GM21447 (cell line): ENCODE data around the gene MRPL24.

Experiments
- ATAC-seq: cut with Tn5 transposase; IDR thresholded peaks from one replicate; pipeline ENCODE4 v1.9.1; 2021; ENCODE audit not compliant: unreplicated experiment

MRPL24 gene

DNA sequence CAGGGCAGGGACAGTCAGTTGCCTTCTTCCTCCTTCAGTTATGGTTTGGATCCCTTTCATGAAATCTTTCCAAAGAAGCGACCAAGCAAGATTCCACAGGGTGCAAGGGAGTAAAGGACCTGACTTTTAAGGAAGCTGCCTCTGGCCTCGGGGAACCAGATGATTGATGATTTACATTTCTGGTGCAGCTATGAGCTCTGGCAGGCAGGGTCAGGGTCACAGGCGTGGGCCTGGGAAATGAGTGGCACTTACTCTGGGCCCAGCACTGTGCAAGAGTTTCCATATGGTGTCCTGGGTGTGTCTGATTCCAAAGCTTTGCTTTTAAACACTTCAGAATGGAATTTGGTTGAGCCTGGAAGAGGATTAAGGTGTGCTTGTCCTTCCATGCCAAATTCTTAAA is 28.3 kb downstream of the MRPL24 start:
- no peak for ATAC-seq

DNA sequence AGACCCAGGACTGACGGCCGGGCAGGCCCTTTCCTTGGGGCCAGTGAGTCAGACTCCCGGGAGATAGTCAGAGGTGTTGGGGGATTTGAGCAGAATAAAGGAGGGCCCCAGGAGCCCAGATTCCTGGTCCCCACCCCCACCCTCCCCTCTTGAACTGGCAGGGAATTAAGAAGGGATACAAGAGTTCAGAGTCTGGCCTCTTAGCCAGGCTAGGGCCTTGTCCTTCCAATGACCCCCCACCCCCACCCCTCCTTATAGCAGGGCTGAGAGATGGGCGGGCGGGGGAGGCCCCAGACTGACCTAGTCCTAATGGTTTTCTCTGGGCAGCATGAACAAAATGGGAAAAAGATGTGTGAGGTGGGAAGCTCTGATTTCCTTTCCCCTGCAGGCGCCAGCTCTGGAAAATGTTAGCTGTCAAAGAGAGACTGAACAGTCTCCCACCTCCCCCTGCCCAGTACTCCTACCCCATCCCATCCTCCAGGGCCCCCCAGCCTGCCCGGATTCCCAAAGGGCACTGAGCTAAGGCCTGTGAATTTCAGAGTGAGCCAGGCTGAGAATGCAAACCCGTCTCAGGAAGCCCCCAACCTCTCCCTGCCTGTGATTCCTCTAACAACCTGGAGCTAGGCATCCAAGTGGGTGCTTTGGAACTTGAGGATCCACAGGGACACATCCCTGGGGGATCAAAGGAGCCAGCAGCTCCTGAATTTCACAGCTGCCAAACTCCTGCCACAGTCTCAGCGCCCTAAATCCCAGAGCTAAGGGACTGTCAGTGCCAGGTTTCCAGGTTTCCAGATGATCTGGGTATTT is 29.7 kb downstream of the MRPL24 start:
- ATAC-seq = no peak

DNA sequence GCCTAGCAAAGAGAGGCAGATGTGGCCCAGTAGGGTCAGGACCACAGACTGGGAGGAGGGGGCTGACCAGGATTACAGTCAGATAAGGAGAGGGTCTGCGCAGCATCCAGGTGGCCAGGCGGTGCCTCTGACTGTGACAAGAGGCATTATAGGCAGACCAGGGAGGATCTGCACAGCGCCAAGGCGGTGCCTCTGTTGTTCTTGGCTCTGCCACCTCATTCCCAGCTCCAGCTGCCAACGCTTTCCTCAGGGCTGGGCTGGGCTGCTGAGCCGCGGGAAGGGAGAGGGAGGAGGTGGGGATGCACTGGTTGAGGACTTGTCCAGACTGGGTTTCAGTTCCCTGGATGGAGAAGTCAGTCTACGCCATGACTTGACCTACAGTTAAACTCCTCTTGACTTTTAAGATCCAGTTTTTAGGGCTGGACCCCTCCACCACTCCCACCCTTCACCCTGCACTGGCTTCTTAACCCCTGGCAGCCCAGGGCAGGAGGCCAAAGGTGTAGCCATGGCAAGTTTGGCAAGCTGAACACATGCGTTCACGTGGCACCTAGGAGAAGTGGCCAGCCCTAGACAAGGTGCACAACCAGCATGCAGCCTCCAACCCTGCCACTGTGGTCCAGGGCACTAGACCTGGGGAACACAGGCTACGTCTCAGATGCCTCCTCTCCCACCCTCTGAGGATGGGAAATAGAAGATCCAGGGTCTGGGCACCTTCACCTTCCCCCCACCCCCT is 31.0 kb downstream of the MRPL24 start:
- ATAC-seq = no peak

DNA sequence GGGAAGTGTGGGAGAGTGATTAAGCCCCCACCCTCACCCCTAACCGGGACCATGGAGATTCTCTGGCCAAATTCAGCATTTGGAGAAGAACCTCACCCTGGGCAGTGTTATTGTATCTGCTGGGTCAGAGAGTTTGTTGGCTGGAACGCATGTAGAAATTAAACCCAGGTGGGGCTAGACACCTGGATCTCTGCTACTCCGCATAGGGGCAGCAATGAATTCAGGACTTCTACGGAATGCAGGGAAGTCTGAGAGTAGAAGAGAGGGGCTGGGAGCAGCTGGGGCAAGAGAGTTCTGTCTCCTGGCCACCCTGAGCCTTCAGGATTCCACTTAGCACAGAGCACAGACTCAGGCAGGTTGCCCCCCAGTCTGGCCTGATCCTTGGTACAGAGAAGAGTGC is 31.9 kb downstream of the MRPL24 start:
- no peak for ATAC-seq

DNA sequence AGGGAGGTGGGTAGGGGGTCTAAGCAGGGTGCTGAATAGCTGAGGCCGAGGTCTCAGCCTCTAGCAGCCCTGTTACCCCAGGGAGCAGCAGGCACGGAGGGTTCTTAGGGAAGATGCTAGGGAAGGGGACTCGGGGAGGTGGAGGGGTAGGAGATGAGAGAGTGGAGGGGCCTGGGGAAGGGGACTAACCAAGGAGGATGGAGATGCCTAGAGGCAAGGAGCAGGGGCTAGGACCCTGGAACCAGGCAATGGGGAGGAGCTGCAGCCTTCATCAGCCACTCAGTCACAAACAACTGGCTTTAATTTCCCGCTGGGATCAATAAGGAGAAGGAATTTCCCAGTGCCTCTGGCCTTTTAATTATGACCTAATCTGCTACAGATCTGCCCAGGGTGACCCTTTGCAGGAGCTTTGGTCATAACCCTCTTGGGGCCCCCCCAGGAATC is 32.6 kb downstream of the MRPL24 start:
- no peak for ATAC-seq

DNA sequence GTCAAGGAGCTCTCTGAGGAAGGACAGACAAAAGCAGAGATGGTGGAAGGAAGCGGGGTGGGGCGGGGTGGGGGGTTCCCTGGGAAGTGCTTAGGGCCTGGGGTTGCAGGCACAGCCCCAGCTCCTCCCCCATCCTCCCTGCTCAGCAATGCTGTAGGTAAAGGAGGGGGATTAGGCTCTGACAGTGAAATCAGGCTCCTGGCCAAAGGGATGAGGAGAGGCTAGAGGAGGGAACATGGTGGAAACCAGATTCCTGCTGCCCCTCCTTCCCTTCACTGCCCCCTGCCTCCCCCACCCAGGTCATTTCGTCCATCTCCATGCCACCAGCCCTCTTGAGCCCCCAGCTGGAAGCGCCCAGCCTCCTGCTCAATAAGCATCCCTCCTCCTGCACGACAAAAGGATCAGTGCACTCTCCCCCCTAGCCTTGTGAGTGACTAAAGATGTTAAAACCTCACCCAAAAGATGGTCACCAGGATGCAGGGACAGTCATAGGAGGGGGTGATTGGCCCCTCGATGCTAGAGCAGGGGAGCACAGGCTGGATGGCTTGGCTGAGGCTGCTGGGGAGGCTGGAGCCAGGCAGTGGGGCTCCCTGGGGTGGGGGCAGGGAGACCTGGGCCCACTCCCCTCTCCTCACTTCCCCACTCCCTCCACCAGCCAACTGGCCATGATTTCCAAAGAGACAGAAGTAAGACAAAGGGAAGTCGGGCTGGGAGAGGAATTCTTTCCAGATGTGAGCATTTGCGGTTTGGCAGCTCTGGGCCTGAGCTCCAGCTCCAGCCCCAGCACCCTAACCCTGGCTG is 33.3 kb downstream of the MRPL24 start:
- ATAC-seq = no peak

DNA sequence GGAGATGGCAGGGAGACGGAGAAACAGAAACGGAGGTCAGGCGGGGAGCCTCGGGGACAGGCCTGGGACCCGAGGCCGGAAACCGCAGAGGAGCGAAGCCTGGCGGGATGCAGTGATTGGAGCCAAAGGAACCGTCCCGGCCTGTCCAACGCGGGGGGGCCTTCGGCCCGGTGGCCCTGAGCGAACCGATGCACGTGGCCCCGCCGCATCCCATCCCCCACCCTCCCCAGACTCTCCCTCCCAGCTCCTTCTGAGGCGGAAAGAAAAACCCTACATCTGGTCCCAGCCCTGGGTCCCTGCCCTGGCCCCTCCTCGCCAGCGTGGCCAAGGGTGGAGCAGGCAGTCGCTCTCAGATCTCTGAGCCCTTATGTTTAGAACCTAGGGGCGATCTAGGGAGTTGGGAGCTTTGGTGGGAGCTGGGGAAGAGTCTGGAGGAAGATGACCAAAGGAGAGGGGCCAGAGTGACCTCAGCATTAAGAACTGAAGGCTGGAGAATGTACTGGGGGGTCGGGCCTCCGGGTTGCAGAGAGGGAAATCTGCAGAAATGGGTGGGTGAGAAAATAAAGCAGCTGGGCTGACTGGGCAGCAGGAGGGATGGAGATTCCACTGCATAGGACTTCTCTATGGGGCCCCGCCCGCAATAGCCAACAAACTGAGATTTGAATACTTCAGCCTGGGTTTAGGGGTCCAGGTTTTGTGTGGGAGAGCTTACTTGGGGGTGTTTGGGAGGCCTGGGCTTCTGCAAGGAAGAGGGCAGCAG is 34.1 kb downstream of the MRPL24 start:
- ATAC-seq = no peak

DNA sequence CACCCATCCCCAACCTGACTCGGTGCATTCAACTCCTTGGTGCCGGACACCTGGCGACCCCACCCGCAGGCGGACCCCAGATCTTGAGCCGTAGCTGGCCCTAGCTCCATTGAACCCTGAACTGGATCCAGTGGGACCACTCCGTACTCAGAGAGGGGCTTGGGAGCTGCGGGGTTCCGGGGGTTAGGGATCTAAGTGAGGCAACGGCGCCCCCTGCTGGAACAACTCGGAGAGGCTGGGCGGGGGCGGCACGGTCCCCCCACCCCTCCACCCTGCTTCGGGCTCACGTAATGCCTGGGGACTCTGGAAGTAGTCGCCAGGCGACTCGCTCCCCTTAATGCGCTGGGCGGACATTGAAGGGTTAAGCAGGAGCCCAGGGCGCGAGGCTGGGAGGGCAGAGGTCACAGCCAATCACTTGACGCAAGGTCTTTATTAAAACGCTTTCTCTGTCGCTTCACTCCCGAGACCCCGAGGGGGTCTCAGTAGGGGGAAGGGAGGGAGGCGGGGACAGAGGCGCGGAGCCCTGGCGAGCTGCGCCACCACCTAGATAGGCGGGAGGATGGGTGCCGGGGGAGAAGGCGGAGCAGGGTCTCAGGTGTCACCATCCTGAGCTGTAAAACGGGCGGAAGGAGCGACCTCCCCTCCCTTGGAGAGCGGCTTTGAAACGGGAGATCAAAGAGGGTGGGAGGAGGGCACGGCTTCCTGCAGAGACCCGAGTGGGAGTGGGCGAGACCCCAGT is 34.8 kb downstream of the MRPL24 start:
- ATAC-seq = no peak

DNA sequence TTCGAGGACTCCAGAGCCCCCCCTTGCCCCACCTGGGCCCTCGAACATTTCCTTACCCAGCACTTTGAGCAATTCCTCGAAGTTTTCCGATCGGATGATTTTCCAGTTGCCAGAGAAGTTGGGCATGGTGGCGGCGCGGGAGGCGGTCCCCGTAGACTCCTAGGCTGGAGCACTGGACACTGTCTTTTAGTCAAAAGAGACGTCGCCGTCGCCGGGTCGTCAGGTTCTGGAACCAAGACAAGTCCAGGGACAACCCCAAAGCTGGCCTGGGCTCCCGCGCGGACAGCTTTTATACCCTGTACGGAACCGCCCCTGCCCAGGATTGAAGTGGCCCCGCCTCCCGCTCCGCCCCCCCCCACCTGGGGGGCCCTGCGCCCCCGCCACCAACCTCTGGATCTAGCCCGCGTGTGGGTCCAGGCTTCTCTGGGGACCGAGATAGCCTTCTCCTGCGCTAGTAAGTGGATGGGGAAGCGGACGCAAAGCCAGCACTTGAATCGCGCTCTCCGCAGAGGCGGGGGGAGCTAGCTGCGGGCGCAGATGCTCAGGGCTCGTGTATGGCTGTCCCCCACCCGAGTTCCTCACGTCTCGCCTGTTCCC is 35.5 kb downstream of the MRPL24 start, which contains the start of gene CRABP2:
Gene CRABP2 (minus strand): TSS at position 263 of the 597 bp plus-strand sequence. CDS start 137 bp downstream, at position 126.
- ATAC-seq = no peak

DNA sequence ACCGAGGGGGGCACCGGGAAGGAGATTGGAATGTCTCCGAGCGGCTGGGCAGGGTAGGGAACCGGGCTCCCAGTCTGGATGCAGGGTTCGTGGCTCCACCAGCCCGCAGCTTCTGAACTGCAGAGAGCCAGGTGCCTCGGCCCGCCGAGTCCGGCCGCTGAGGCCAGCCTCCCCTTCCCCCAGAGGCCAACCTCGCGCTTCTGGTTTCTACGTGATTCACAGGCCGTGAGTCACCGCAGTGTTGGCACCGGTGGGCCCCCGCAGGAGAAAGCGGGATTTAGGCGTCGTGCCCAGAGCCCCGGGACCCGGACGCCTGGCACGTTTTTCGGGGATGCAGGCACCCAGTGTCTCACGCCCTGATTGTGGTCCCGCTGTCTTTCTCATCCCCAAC is 36.0 kb downstream of the MRPL24 start:
- ATAC-seq = no peak

DNA sequence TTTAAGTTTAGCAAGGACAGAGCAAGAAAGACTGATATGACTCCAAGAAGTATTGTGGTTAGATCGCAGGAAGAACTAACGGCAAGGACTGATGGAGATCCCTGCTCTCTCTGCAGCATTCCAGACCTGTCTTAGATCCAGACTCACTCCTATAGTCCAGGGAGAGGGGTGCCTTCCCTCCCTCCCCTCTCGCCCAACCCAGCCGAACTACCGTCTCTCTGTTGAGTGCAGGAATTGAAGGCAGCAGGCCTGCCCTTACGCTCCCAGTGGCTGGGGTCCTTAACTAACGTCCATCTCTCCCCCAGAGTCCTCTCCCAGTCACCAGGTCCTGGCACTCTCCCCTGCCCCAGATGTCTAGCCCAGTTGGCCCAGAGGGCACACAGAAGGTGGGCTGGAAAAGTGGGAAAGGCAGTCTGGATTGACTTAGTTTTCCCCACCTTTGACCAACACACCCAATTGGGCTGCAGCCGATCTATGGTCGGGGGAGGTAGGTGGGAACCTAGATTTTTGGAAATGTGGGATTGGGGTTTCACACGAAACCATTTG is 36.6 kb downstream of the MRPL24 start:
- ATAC-seq = no peak

DNA sequence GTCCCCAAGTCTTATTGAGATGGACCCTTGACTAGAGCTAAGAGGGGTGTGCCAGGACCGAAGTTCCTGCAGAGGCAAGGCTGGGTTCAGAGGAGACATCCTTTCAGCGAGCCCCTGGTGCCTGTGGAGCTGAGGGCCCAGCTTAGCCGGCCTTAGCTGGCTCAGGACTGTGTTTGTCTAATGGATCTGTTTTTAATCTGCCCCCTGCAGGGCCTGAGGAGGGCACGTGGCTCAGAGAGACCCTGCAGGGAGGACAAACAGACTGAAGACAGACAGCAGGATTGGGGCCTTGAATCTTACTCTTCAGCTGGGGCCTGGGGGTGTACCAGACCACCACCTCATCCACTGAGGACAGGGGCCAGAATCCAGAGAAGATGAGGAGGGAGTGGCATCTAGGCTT is 37.1 kb downstream of the MRPL24 start:
- no peak for ATAC-seq

DNA sequence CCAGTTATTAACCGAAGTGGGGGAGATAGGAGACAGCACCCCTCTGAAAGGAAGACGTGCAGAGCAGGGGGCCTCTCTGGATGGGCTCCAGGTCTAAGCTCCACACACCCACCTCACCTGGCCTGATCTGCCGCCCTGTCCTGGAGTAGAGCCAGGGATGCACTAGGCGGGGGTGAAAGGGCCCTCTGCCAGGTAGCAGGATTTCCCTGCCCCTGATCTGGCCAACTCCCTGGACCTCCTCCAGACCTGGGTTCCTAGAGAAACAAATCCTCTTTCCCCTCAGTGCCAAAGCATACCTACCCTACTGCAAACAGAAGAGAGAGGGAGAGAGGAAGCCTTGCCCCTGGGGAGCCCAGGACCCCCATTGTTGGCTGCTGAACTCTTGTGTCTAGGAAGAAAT is 37.6 kb downstream of the MRPL24 start:
- ATAC-seq = no peak

DNA sequence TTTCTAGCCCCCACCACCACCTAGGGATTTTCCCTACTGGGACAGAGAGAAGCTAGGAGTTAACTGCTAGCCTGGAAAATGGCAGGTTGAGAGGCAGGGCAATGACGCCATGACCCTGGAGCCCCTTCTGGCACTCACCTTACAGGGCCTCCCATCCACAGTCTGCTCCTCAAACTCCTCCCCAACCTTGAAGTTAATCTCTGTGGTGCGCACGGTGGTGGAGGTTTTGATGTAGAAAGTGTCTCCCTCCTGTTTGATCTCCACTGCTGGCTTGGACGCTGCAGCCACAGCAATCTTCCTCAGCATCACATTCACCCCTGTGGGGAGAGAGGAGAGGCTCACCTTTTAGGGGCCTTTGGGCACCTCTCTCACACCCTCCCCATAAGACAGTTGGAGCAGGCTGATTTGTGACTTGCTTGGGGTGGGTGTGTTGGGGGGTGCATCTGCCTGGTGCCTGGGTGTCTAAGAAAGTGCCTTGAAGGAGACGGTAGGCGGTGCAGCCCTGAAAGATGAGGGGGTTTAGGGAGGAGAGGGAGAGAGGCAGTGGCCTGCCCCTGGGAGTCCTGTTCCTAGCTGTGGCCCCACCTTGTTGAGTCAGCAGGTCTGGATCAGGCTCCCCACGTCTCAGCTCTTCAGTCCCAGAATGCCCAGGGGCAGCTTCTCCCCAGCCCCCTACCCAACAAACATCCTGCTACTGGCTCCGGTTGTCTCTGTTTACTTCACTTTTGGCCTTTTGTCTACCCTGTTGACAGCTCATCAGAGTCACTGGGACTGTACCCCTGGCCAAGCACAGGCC is 40.0 kb downstream of the MRPL24 start:
- ATAC-seq = no peak

DNA sequence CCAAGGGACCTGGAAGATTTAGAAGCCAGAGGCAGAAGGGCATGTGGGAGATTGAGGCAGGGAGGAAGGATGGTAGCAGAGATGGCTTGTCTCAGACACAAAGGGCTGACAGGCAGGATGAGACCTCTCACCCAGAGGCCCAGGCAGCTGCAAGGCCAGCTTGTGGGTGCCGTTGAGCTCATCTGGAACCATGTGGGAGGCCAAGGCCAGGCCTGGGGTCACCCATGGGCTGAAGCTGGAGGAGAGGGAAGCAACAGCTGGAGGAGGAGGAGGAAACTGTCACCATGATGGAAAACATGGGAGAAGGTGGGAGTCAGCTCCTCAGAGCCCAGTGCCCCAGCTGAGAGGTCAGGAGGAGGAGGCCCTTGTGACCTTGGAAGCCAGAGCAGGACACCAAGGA is 41.9 kb downstream of the MRPL24 start:
- ATAC-seq = no peak

DNA sequence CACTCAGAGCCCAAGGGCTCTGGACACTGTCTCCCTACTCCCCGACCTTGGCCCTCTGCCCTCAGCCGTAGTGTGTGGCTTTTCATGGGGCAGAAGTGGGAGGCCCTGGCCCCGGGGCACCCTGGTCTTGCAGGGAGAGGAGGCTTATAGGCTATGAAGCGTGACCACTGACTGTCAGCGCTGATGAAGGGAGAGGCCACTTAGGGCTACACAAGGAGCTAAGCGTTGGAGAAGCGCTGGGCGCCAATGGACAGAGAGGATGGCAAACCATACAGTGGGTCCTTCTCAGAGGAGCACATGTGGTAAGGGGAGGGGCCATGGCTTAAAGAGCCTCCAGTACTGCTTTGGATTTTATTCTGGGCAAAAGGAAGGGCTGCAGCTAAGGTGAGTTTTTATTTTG is 43.4 kb downstream of the MRPL24 start:
- ATAC-seq = no peak

DNA sequence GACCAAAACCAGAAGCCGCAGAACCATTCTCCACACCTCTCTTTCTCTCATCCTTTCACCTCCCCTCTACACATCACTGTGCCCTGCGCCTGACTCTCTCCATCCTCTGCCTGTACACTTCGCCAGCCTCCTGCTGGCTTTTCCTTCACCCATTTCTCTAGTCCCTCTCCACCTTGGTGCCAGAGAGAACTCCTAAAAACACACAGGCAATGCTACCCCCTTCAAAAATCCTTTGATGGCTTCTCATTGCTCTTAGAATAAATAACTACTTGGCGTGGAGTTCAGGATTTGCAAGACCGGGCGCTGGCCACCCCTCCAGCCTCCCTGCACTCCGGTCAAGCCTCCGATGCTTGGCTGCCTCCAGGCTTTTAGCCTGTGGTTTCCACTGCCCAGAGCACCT is 44.1 kb downstream of the MRPL24 start:
- no peak for ATAC-seq

DNA sequence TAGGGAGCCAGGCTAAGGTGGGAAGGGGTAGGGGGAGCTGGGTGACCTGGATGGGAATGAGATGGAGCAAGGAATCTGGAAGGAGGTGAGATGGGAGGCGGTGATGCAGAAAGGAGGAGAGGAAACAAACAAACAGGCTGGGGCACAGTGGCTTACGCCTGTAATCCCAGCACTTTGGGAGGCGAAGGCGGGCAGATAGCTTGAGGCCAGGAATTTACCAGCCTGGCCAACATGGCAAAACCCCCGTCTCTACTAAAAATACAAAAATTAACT is 46.3 kb downstream of the MRPL24 start:
- ATAC-seq = no peak
